Measurements from ENCODE around the gene PNMT. TPM values are rescaled to one million over a fixed set of nuclear protein-coding genes. Genes with fewer than 3 reads are reported as not detected.

The PNMT gene
- total and polyA plus RNA-seq, 2 of the 8 experiments (the other 6 are each of a cell fraction or from before 2014, with no cell fraction given), result 5.6 to 10.9 TPM

GRCh38 chr17:39715375-39716072 lies 47.3 kb downstream of the PNMT start (continued):
- TF ChIP-seq EGR1 (IDR thresholded peaks at IDR 0.05; ENCODE audit: borderline replicate concordance, low read depth, low read length) (no peak), POU5F1 (IDR thresholded peaks at IDR 0.05; ENCODE audit: low read depth, low read length) (no peak), MAX (IDR thresholded peaks at IDR 0.05) (no peak)
